ENCODE data around the gene GRPR.
"Not testable (repeated sequence)": the region's sequence is repeated elsewhere in the genome, so short reads cannot be mapped to it uniquely, and the experiment has no call there.

The GRPR gene

GRCh38 chrX:16138108-16138427 lies 14.7 kb downstream of the GRPR start:
- DNase-seq = no peak

DNA sequence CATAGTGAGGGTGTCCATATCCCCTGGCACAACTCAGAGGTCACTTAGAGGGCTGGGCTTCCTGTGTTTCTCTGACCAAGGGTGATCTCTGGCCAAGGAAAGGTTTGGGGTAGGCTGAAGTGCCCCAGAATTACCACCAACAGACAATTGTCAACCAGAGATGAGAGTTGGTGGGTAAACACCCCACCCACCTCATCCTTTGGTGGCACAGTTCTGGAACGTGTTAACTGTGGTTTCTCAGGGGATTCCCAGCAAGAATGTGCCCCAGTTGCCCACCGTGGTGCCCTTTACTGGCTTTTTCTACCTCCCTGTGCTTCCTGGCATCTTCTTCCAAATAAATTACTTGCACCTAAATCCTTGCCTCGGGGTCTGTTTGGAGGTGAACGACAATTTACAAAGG lies 17.1 kb downstream of the GRPR start:
- no peak for DNase-seq

DNA sequence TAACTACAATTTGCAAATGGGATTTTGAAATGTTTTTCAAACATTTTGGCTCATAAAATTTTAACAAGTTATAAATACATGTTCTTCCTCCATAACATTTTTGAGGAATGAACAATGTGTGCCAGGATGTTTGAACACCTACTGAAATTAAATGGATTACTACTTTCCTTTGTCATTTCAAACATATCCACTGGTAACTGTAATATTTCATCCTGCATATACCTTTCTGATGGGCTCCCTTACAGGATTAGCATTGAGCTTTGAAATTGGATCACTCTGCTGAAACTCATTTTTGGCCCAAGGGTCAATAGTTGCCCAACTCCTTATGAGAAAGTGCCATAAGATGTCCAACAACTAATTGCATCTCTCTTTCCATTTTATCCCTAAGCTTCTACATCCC lies 17.6 kb downstream of the GRPR start:
- no peak for DNase-seq

GRCh38 chrX:16141422-16142245 lies 18.3 kb downstream of the GRPR start:
- no peak for DNase-seq

GRCh38 chrX:16142246-16142558 lies 18.8 kb downstream of the GRPR start:
- DNase-seq = no peak

DNA sequence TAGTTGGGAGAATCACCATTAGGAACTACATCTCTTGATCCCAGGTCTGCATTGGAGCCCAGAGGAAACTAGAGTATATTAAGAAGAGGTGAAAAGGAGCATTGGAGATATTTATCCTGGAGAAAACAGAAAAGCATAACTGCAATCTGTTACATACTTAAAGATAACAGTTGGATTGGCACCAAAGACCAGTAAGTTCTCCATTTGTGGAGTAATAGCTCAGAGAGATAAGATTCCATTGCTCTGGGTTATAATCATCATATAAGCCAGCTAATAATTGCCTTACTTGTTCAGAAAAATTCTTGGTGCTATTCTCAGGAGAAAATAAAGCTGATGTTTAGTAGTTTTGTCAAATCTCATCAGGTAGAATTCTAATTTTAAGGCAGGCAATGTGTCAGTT lies 20.6 kb downstream of the GRPR start:
- no peak for DNase-seq

DNA sequence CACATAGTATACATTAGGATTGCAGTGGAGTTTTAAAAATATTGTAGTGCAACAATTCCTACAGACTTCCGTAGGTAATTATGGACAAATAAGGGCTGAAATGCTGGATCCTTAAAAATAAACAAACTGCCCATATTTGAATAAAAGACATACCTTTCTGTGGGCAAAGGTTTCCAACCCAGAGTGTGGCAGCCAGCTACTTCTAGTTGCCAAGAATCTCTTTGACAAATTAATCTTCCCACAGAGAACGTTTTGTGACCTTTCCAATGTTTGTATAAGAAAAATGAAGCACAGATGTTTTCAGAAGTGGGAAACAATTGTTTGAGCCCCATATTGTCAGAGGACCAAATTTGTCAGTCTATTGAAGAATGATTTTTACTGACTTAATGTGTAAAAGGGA lies 21.1 kb downstream of the GRPR start:
- DNase-seq = no peak

GRCh38 chrX:16145093-16145492 lies 21.7 kb downstream of the GRPR start:
- not testable (repeated sequence) for DNase-seq

- no peak for DNase-seq
Measured at GRCh38 chrX:16145656-16146055, 22.3 kb downstream of the GRPR start.

DNA sequence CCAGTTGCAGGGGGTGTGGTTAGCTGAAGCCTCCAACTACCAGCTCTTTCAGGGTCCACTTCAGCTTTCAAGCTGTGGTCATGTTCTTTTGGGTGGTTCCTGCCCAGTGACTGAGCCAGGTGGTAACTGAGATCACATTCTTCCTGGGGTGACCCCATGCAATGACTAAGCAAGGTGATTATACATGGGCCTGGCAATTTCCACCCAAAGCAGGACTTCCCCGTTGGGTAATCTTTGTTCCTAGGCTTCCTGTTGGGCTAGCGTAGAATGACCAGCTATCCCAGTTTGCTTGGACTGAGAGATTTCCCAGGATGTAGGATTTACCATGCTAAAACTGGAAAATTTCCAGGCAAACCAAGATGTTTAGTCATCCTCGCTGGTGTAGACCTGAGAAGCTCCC lies 25.5 kb downstream of the GRPR start:
- no peak for DNase-seq

DNA sequence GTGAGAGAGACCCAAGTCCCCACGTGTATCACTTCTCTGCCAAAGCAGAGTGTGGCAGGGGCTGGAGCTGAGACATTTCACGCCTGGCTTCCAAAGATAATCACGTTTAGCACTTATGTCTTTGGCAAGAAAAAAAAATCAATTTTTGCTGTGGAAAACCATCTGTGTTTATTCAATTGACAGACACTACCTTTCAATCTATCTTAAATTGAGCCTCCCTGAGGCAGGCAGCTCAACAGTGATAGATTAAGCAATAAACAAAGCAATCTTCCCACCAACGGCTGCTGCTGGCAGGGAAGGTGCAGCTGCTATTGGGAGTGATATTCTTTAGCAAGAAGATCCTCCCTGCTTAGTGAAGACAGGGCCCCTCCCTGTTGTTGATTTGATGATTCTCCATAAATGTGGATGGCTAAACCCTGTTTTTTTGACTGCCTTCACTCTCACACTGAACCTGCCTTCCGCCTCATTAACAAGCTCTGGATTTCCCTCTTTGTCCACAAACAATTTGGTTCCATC lies 32.3 kb downstream of the GRPR start:
- DNase-seq = no peak

DNA sequence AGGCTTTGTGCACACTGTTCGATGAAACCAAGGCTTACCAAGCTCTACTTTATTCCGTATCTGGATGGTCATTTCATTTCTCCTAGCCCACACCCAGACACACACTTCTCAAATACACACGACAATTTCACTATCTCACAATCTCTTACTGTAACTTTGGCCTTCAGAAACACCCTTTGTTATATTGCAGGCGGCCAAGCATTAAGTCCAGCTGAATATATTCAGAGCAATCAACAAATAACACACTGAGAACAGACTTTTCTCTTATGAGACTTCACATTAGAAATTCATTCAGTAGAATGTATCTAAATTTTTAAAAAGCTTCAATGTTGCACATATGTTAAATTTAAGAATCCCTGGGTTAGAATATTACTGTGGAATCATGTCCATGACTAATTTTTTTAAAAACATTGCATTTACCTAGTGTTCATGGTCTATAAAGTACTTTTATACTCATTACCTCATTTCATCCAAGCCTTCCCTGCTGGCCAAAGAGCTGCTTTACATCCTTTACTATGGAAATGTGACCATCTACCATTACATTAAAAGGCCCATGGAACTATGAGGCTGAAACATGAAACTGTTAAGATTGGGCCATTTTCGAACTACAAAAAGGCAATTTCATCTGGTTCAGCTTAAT lies 33.4 kb downstream of the GRPR start:
- DNase-seq = no peak

DNA sequence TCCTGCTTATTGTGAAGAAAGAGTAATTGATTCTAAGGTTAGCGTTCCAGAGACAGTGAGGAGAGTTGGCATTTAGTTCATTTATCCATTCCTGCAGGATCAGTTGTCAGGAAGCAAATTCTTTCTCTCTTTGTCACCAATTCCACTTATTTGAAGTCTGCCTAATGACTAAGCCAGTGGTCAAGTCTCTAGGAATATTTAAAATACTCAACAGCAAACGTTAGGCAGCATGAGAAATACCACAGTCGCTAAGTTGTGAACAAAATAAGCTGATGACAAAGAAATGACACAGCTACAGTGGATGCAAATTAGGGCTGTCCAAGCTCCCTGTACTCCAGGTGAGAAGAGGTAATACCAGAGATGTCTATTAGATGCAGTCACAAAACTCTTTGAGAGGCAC lies 37.4 kb downstream of the GRPR start:
- DNase-seq = no peak

GRCh38 chrX:16161173-16161572 lies 37.8 kb downstream of the GRPR start:
- not testable (repeated sequence) for DNase-seq

DNA sequence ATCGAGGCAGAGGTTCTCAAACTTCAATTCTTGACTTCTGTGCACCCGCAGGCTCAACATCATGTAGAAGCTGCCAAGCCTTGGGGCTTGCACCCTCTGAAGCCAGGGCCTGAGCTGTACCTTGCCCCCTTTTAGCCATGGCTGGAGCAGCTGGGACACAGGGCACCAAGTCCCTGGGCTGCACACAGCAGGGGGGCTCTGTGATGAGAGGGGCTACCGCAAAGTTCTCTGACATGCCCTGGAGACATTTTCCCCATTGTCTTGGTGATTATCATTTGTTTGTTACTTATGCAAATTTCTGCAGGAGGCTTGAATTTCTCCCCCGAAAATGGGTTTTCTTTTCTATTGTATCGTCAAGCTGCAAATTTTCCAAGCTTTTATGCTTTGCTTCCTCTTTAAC lies 39.0 kb downstream of the GRPR start:
- no peak for DNase-seq

DNA sequence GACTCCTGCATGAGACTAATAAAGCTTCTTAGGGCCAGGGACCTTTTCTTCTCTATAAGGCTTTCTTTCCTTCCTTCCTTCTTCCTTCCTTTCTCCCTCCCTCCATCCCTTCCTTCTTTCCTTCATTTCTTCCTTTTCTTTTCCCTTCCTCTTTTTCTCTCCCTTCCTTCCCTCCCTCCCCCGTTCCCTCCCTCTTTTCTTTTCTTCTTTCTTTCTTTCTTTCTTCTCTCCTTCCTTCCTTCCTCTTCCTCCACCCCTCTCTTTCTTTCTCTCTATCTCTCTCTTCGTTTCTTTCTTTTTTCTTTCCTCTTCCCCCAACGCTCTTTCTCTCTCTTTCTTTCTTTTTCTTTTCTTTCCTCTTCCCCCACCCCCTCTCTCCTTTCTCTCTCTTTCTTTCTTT lies 41.4 kb downstream of the GRPR start:
- no peak for DNase-seq

DNA sequence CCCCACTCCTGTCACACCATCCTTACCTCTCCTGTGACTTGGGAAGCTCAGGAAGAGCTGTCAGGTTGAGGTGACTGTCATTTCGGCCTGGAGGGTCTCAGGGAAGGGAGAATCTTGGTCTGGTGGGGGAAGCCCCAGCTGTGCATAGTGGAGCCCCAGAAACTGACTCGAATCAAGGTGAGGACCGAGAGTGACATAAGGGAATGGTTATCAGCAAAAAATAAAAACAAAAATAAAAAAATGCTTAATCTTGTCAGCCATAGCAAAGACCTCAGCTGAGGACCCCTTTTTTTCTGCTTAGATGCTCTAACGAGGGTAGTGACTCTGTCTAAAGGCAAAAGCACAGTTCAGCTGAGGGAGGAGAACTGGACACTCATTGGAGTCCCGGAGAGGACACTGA lies 43.8 kb downstream of the GRPR start, which contains the start of gene MAGEB17:
MAGEB17 (plus strand) TSS at position 301 of the 400 bp plus-strand sequence. CDS start 2,902 bp downstream, outside the sequence.
- DNase-seq = no peak

- no peak for DNase-seq
Measured at GRCh38 chrX:16171039-16171438, 47.7 kb downstream of the GRPR start.

DNA sequence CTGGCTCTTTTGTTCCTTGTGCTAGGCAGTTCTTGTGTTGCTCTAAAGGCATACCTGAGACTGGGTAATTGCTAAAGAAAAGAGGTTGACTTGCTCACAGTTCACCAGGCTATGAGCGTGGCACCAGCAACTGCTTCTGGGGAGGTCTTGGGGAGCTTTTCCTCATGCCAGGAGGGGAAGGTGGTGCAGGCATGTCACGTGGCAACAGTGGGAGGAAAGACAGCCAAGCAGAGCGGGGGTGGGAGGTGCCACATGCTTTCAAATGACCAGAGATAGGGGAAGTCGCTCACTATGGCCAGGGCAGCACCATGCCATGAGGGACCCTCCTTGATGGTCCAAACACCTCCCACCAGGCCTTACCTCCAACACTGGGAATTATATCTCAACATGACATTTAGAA lies 48.6 kb downstream of the GRPR start:
- no peak for DNase-seq

DNA sequence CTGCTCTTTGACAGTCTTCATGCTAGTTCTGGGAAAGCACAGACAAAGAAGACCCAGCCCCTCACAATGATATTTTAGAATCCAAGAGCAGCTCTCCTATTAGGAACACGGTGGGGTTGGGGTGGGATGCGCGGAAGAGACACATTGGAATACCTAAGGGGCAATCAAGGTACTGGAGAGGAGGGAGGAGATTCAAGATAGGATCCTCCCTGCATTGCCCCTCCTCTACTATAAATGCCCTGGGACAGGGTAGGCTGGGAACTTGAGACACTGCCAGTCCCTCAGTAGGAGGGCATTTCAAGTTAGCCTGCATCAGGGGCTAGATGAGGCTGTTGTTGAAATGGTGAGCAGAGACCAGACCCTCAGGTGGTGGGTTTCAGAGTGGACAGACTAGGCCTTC lies 49.0 kb downstream of the GRPR start:
- DNase-seq = no peak

DNA sequence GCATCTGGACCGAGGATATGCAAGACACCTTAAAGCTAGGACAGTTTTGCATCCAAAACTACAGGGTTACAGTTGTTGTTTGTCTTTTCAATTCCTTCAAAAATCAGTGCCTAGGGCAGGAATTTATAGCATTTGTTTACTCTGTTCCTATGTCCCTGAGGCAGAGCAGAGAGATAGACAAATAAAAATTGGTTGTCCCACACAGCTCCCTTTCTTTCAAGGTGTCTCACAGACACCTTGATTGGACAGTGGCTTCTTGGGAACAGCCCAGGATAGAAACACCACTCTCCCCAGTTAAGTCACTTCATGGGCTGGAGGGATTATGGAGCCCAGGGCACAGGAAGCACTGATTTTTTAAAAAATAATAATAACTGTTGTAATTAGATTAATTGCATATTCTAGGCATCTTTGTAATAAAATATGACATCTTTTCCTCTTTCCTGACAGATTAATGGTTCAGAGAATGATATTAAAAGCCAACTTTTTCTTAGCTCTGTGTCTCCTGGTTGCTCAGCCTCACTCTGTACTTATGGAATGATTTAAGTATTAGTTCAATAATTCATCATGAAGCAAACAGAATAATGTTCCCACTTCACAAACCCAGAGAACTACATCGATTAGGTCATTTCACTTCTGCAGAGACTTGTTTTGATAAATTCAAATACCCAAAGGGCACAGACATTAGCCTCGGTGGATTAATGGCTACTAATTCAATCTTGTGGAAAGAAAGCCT lies 52.1 kb downstream of the GRPR start:
- no peak for DNase-seq

DNA sequence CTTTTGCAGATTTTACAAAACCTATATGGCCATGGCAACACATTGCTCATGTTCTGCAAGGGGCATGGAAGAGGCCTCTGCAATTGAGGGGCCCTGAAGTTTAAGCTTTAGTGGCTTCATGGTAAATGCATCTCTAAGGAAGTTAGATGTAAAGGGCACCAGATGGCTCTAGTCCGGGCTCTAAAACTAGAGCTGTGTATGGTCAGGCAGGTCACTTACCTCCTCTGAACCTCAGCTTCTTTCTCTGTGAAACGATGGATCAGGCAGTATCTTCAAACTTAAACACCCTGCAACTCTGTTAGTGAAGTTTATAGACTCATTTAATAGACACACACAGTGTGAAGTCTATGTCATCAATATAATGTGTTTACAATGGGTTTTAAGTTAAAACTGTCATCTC lies 53.9 kb downstream of the GRPR start:
- no peak for DNase-seq

GRCh38 chrX:16183843-16184242 lies 60.5 kb downstream of the GRPR start:
- not testable (repeated sequence) for DNase-seq

DNA sequence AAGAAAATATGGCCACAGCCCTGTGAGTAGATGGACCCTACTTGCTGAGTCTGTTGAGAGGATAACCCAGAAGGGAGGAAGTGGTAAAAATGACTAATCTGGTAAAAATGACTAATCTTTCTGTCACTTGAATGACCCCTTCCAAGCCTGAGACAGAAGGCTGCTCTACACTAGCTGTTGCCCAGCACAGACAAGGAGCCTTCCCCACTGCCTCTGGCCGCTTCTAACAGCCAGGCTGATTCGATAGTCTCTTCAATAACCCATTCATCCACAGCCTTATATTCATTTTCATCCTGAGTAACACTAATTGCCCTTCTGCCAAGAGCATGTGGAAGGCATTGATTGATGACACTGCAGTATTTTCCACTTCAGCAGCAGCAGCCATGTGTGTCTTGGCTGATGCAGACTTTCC lies 62.4 kb downstream of the GRPR start:
- no peak for DNase-seq
